GM21390 (cell line): Measurements from ENCODE around the gene RNF212.
"Not testable (repeated sequence)": the region's sequence is repeated elsewhere in the genome, so short reads cannot be mapped to it uniquely, and the experiment has no call there.

Experiments
- ATAC-seq: cut with Tn5 transposase; IDR thresholded peaks from one replicate; pipeline ENCODE4 v1.9.1; 2021; ENCODE audit not compliant: unreplicated experiment

The RNF212 gene

DNA sequence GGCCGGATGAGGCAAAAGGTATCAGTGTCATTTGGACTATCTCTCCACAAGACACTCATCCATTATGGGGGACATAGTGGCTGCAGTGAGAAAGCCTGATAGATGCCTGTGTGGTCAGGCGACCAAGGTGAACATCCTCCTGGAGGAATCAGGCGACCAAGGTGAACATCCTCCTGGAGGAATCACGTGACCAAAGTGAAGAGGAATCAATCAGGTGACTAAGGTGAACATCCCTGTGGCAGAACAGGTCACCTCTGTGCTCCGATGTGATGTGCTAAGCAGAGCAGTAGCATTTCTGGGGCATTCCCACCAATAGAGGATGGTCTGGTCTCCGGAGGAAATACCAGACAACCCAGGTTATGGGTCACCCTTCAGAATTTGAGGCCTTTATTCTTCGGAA, 44.0 kb downstream of the RNF212 start:
- no peak for ATAC-seq

DNA sequence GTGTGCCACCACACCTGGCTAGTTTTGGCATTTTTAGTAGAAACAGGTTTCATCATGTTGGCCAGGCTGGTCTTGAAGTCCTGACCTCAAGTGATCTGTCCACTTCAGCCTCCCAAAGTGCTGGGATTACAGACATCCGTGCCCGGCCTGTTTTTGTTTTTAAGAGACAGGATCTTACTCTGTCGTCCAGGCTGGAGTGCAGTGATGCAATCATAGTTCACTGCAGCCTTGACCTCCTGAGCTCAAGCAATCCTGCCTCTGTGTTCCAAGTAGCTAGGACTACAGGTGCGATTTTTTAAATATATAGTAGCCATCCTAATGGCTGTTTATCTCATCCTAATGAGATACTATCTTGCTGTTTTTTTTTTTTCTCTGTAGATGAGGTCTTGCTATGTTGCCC, 47.6 kb downstream of the RNF212 start:
- ATAC-seq: no peak

DNA sequence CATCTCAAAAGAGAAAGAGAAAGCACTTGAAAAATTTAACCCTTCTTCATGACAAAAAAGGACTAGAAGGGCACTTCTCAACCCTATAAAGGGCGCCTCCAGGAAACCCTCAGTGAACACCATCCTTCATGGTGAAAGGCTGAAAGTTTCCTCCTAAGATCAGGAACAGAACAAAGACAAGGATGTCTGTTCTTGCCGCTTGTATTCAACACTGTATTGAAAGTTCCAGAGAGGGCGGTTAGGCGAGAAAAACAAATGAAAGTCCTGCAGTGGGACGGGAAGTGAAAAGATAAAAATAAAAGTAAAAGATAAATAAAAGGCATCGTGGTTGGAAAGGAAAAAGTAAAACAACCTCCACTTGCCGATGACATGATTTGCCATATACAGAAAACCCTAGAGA, 50.9 kb downstream of the RNF212 start:
- no peak for ATAC-seq

DNA sequence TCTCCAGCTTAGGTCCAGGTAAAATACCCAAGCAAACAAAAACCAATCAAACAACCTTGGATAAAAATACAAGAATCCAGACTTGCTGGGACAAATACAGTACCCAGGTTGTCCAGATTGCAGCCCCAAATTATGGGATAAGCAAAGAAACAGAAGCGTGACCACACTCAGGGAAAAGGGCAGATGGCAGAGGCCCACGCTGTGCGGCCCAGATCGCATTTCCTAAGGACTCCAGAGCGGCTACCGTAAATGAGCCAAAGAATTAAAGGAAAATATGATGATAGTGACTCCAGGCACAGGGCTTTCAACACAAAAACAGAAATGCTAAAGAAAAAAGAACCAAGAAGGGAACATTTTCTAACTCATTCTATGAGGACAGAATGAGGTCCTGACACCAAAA, 51.6 kb downstream of the RNF212 start:
- no peak for ATAC-seq

DNA sequence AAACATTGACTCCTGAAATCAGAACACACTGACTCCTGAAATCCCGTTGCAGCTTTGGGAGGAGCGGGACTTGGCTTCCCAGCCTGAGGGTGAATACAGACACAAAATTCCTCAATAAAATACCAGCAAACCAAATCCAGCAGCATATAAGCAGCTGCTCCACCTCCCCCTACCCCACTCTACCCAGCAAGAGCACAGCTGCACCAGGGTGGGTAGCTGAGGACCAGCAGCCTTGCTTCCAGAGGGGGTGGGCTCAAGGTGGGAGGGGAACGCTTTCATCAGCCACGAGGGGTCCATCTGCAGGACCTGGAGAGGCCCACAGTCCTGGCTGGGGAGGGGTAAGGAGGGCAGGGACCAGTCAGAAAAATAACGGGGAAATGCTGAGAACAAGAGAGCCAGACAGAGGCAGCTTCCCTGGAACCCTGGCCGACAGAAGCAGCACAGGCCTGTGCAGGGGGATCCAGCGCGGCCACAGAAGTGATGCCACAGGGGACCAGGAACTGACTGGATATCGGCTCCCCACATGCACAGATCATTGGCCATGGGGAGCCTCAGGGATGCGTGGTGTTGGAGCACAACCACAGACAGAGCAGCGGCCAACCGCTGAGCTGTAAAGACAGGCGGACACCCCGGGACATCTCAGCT, 52.2 kb downstream of the RNF212 start:
- ATAC-seq: no peak

DNA sequence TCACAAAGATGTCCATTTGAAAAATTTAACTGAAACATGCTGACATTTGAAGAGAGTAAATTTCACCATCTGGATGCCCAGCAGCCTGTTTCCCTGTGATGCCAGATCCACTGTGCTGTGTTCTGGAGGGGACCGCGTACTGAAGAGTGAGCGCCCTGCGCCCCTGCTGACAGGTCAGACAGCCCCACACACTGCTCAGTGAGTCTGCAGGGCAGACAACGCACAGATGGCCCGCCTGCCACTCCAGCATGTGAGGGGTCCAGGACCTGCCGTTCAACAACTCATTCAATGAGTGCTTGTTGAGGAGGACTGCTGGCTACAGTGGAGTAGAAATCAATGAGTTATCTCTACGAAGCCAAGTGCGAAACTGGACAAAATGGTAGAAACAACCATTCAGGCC, 52.7 kb downstream of the RNF212 start:
- ATAC-seq: no peak

DNA sequence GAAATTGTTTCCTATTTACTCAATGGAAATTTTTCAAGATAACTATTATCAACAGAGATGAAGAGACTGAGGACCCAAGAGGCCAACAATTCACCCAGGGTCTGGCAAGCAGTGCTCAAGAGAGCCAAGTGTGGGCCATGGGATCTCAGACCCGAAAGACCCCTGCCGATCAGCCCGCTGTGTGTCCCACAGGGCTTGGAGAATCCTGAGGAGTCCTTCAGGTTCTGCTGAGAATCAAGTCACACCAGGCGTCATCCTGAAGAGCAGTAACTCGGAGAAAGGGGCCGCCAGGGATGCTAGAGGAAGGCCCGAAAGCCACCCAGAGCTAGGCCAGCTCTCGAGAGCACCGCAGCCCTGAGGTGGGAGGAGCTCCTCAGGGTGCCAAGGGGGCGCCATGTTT, 53.2 kb downstream of the RNF212 start:
- no peak for ATAC-seq

DNA sequence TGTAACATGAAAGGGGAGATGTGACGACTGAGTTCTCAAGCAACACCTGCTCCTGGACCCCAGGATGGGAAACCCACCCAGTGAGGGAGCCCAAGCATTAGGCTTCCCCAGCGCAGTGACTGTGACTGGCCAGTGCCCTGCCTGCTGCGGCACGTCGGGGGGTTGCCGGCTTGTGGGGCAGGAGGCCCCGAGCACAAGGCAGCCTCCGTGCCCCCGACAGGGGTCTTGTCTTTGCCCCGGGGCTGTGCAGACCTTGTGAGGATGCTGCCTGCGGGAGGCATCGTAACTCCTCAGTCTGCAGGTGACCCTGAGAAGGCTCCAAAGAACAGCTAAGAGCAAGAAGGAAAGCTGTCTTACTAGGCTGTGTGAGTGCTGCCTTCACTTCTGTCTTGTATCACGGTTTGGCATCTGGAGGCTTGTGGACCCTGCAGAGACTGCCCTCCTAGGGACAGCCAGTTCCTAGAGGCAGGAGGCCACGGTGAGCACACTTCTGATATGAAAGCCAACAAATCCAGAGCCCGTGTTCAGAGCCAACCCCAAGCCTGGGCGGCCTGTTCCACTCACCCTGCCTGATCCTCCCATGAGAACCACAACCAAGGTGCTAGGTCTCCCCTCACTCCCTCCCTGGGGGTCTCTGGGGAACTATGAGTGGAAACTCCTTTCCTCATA, 54.2 kb downstream of the RNF212 start:
- ATAC-seq: no peak

DNA sequence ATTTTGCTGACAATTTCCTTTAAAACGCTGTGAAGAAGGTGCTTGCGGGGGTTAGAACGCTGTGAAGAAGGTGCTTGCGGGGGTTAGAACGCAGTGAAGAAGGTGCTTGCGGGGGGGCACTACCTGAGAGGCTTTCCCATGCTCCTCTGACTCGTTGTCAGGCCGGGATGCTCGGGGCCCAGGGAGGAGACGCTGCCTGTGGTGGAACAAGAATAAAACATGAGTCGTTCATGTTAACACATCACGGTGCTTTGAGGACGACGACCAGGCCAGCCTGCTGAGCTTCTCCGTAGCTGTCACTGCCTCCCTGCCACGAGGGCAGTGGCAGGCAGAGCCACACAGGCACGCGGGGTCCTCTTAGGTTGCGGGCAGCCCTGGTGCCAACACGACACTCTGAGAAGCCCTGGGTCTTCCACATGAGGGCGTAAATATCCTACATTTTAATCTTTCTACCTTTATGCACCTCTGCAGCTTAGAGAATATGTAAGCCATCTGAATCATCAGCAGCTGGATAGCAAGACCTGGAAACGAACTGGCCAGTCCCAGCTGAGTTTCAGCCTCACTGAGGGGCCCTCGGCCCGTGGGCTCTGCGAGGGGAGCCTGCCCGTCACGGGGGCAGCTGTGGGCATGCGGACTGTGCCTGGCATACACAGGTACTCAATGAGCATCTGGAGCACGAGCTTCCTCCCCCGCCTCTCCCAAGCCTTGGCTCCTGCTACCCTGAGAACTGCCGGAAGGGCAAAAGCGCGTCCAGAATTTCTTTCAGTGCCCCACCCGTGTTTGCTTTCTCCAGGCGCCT, 55.0 kb downstream of the RNF212 start:
- ATAC-seq: no peak

DNA sequence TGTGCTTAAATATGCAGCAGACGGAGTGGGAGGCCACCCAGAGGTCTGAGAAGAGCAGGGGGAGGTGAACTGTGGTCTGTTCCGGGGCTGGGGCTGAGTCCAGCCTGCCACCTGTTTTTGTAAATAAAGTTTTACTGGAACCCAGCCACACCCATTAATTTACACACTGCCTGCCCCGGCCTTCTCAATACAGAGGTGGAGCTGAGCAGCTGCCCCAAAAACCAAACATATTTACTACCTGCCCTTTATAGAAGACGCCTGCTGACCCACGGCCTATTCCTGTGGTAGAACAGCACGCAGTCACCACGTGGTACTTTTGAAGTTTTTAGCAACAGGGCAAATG, 56.0 kb downstream of the RNF212 start:
- ATAC-seq: no peak

DNA sequence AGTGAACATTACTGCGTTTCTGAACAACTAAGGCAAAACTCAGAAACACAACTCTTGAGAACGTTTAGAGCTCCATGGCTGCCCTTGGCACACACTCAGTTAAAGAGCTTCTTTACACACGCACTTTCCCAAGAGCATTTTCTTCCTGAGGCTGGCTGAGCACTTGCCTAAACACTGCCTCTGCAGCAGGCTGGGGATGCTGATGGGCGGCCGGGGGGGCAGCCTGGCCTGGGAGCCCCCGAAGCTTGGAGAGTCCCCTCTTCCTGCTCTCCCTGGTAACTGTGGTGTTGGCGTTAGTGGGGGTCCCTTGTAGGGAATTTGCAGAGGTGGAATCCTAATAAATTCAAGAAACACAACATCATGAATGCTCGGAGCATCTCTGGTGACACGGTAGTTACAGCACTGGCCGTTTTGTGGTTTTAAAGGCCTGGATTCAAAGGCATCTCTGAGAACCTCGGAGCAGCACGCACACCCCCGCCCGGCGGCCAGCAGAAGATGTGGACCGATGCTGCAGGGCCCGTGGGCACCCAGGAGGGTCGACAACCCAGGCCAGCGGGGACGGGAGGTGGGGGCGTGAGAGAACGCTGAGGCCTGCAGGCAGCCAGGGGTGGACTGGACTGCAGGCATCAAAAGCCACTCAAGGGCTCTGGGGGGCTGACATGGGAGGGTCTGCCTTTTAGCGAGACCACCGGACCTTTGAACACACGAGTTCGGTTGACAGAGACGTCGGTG, 56.5 kb downstream of the RNF212 start:
- ATAC-seq: no peak

DNA sequence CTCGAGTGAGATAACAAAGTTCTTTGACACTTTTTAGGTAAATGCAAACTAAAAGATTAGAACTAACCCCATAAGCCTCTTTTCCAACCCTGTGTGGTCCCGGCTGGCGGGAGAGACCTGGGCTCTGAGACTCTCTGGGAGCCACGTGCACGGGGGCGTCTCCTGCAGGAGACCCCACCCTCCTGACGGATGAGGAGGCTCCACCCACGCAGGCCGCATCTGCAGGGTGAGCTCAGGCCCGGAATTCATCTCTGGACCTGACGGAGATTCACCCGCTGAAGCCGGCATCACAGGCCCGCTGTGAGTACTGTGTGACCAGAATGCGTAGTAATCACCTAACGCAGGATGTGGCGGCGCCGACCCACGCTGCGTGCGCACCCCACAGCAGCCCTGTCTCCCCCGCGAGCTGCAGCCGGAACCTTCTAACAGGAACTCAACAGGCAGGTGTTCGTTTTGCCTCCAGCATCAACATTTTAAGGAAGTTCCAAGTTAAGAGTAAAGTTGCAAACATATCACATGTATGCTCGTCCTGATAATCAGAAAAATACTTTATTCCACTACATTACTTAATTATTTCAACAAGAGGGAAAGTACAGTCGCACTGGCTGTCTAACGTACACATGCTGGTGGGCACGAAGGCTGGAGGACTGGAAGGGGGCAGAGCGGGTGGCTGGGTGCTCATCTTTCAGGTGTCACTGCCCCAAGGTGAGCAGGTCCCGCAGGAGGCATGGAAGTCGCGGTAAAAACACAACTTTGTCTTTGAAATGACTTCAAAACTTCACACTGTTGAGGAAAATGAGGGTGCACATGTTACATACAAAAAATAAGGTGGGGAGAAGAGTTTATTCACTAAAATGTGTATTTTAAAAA, 57.4 kb downstream of the RNF212 start:
- ATAC-seq: no peak

DNA sequence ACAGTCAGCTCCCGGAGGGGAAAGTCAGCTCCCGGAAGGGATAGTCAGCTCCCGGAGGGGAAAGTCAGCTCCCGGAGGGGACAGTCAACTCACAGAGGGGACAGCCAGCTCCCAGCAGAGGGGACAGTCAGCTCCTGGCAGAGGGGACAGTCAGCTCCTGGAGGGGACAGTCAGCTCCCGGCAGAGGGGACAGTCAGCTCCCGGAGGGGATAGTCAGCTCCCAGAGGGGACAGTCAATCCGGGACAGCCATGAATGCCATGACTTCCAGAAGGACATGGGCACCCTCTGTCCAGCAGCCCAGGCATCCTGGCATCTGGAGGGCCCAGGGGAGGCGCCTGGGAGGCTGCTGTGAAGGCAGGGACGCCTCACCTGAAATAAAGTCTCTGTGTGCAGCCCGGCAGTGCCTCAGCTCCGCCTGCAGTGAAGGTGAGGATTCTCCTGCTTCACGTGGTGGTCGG, 58.1 kb downstream of the RNF212 start:
- ATAC-seq: not testable (repeated sequence)

DNA sequence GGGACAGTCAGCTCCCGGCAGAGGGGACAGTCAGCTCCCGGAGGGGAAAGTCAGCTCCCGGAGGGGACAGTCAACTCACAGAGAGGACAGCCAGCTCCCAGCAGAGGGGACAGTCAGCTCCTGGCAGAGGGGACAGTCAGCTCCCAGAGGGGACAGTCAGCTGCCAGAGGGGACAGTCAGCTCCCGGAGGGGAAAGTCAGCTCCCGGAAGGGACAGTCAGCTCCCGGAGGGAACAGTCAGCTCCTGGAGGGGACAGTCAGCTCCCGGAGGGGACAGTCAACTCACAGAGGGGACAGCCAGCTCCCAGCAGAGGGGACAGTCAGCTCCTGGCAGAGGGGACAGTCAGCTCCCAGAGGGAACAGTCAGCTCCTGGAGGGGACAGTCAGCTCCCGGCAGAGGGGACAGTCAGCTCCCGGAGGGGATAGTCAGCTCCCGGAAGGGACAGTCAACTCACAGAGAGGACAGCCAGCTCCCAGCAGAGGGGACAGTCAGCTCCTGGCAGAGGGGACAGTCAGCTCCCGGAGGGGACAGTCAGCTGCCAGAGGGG, 58.6 kb downstream of the RNF212 start:
- ATAC-seq: not testable (repeated sequence)

DNA sequence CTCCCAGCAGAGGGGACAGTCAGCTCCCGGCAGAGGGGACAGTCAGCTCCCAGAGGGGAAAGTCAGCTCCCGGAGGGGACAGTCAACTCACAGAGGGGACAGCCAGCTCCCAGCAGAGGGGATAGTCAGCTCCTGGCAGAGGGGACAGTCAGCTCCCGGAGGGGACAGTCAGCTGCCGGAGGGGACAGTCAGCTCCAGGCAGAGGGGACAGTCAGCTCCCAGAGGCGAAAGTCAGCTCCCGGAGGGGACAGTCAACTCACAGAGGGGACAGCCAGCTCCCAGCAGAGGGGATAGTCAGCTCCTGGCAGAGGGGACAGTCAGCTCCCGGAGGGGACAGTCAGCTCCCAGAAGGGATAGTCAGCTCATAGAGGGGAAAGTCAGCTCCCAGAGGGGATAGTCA, 59.5 kb downstream of the RNF212 start:
- not testable (repeated sequence) for ATAC-seq

DNA sequence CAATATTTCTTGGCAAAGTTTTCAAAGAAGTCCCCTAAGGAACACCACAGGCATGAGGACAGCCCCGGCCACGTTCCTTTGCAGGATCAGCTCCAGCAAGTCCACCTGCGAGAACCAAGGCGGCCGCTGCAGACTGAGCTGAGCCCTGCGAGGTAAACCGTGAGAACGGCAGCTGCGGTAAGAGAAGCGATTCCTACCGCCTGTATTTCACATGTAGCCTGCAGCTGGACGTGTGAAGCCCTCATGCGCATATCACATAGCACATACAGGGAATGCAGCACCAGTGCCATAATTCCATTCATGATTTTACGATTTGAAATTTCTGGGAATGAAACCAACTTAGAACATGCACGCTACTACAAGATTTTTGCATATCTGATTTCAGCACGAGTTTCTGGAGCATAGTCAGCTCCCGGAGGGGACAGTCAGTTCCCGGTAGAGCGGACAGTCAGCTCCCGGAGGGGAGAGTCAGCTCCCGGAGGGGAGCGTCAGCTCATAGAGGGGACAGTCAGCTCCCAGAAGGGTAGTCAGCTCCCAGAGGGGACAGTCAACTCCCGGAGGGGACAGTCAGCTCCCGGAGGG, 60.2 kb downstream of the RNF212 start:
- ATAC-seq: no peak

DNA sequence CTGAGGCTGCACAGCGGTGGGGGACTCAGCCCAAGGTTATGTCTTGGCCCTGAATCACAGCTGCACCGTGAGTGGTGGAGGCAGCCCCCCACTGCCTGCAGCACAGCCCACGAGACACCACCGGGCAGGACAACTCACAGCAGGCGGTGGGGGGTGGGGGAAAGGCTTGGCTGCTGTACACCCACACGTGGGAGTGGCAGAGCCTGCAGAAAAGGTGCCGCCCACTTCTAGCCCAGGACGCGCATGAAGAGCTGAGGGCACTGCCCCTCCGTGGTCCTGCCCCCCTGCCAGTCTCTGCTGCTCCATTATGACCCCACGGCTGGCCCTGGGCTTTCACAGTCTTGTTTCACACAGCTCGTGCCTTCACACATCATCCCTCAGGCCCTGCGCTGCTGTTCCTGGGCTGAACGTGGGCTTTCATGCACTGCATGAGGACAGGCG, 61.1 kb downstream of the RNF212 start:
- no peak for ATAC-seq

DNA sequence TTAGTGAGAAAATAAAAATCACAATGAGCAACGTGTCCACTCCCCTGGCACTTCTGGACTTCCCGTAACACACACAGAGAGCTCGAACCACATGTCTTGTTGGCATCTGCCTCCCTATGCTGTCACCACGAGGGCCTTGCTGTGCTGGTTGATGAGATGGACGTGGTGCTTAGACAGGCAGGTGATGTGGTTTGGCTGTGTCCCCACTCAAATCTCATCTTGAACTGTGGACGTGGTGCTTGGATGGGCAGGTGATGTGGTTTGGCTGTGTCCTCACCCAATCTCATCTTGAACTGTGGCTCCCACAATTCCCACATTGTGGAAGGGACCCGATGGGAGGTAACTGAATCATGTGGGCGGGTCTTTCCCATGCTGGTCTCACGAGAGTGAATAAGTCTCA, 61.9 kb downstream of the RNF212 start:
- no peak for ATAC-seq

DNA sequence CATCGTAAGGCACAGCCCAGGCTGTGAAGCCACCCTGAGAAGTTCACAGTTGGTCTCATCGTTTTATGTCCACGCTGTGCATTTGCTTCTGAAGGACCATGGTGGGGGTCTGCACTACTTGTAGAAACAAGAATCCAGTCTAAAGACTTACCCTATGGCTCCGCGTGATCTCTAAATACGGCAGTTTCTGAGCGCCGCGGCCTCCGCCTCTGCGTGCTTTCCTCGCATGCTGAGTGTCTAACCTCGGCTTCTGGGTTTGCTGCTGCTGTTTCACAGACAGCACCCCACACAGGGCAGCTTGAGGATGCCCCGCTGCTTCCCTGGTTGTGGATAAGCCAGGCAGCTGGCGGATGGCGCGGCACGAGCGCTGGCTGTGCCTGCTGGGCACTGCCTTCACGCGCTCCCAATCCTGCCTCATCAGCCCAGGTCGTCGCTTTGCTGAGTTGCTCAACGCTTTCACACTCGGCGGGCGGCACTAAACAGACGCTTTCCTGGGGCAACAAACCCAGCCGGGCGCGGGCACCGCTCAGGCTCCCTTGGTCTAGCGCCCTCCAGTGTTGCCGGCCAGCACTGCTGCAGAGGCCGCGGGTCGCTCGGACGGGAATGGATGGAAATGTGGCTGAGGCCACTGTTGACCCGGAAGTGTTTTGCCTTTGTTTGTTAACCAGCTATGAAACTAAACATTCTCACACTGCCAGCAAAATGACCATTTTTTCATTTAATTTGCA, 62.7 kb downstream of the RNF212 start:
- no peak for ATAC-seq
